GM23338 (cell line): ENCODE data around the gene CNTNAP2. TPM values are rescaled to one million over a fixed set of nuclear protein-coding genes. Genes with fewer than 3 reads are reported as not detected.
A peak's percentile ranks its signal among the peaks of the same experiment; 100 is the strongest.

Experiments
- ATAC-seq: fragments of 200-7000 bp; cut with Tn5 transposase; 3 replicates; pipeline ENCODE4 v1.9.1; 2020
- DNase-seq: peaks from one replicate; pipeline ENCODE4 v3.0.0-alpha.2; 2015; ENCODE audit warnings: low spot score
- H2AFZ ChIP-seq: fragments of 200-600 bp; sonication (generic); 2 replicates; pipeline ENCODE4 v1.8.0; 2016; ENCODE audit warnings: antibody characterized with exemption, mild to moderate bottlenecking, moderate library complexity
- H3F3A ChIP-seq: fragments of 200-600 bp; sonication (generic); replicated peaks from 2 replicates; pipeline ENCODE4 v1.8.0; 2017; ENCODE audit warnings: antibody characterized with exemption, mixed run types, low read depth
- H3K27ac ChIP-seq: fragments of 200-600 bp; sonication (generic); 2 replicates; pipeline ENCODE4 v1.6.1; 2016; ENCODE audit warnings: low read depth
- H3K27me3 ChIP-seq: fragments of 200-600 bp; sonication (generic); 2 replicates; pipeline ENCODE4 v1.8.0; 2016; ENCODE audit warnings: mild to moderate bottlenecking, mixed run types, moderate library complexity; ENCODE audit not compliant: insufficient read depth
- H3K36me3 ChIP-seq: fragments of 200-600 bp; sonication (generic); 2 replicates; pipeline ENCODE4 v1.8.0; 2016; ENCODE audit warnings: mild to moderate bottlenecking; ENCODE audit not compliant: insufficient read depth
- H3K4me1 ChIP-seq: fragments of 200-600 bp; sonication (generic); 2 replicates; pipeline ENCODE4 v1.8.0; 2016; ENCODE audit warnings: mild to moderate bottlenecking, moderate library complexity; ENCODE audit not compliant: insufficient read depth
- H3K4me2 ChIP-seq: fragments of 200-600 bp; sonication (generic); 2 replicates; pipeline ENCODE4 v1.7.1; 2017; ENCODE audit warnings: mixed run types
- H3K4me3 ChIP-seq: fragments of 200-600 bp; sonication (generic); 2 replicates; pipeline ENCODE4 v1.6.1; 2016; ENCODE audit warnings: mixed run types
- H3K79me2 ChIP-seq: fragments of 200-600 bp; sonication (generic); replicated peaks from 2 replicates; pipeline ENCODE4 v1.8.0; 2017; ENCODE audit warnings: mild to moderate bottlenecking; ENCODE audit not compliant: insufficient read depth
- H3K9me2 ChIP-seq: fragments of 200-600 bp; sonication (generic); 2 replicates; pipeline ENCODE4 v1.8.0; 2017; ENCODE audit not compliant: insufficient read depth
- H4K20me1 ChIP-seq: fragments of 200-600 bp; sonication (generic); replicated peaks from 2 replicates; pipeline ENCODE4 v1.8.0; 2017; ENCODE audit warnings: mild to moderate bottlenecking; ENCODE audit not compliant: insufficient read depth
- H3K27ac Mint-ChIP-seq: 2 replicates; pipeline ENCODE4 v1.8.0; 2020; ENCODE audit warnings: inconsistent platforms, mild to moderate bottlenecking, moderate library complexity, mixed read lengths
- H3K27me3 Mint-ChIP-seq: 3 replicates; pipeline ENCODE4 v1.8.0; 2022; ENCODE audit warnings: low read depth, mild to moderate bottlenecking, moderate library complexity, mixed read lengths, inconsistent platforms; ENCODE audit not compliant: insufficient read depth, poor library complexity
- H3K36me3 Mint-ChIP-seq: 3 replicates; pipeline ENCODE4 v1.8.0; 2021; ENCODE audit warnings: low read depth, mild to moderate bottlenecking, inconsistent platforms, moderate library complexity, mixed read lengths
- H3K4me1 Mint-ChIP-seq: 3 replicates; pipeline ENCODE4 v1.8.0; 2020; ENCODE audit warnings: mild to moderate bottlenecking, inconsistent platforms, mixed read lengths
- H3K4me3 Mint-ChIP-seq: 3 replicates; pipeline ENCODE4 v1.8.0; 2021; ENCODE audit warnings: moderate library complexity, mild to moderate bottlenecking, inconsistent platforms, mixed read lengths
- H3K9me3 Mint-ChIP-seq: 3 replicates; pipeline ENCODE4 v1.8.0; 2020; ENCODE audit warnings: moderate library complexity, mild to moderate bottlenecking, inconsistent platforms, mixed read lengths
- CREB1 ChIP-seq: fragments of 250-450 bp; sonication (Bioruptor Pico); IDR thresholded peaks from 2 replicates; pipeline ENCODE4 v1.5.0; 2020; ENCODE audit warnings: low read depth, mild to moderate bottlenecking, moderate library complexity
- NANOG ChIP-seq: IDR thresholded peaks from 2 replicates; pipeline ENCODE4 v1.6.1; 2016; ENCODE audit warnings: antibody characterized with exemption, borderline replicate concordance
- POLR2AphosphoS5 ChIP-seq: IDR thresholded peaks from 2 replicates; pipeline ENCODE4 v1.6.1; 2016; ENCODE audit warnings: antibody characterized with exemption, low read depth
- REST ChIP-seq: IDR thresholded peaks from one replicate; pipeline ENCODE4 v1.6.1; 2018; ENCODE audit warnings: antibody characterized with exemption; ENCODE audit not compliant: unreplicated experiment
- STAT1 ChIP-seq: IDR thresholded peaks from one replicate; pipeline ENCODE4 v1.6.1; 2016; ENCODE audit warnings: antibody characterized with exemption; ENCODE audit not compliant: unreplicated experiment
- ZNF462 ChIP-seq: fragments of 250-450 bp; sonication (Bioruptor Pico); IDR thresholded peaks from 2 replicates; pipeline ENCODE4 v1.5.0; 2020; ENCODE audit warnings: mild to moderate bottlenecking, moderate library complexity
- polyA plus RNA-seq: library from polyadenylated mRNA; unstranded; fragments of >200 nt; fragmentation: Nextera tagmentation; extraction: Ambion mirVana; gene quantifications from 2 replicates; pipeline ENCODE4 v1.2.1, GENCODE V29; 2016
- total RNA-seq: library from RNA; depleted of rRNA; stranded (reverse); fragments of >200 nt; shearing (Covaris generic); gene quantifications from 2 replicates; pipeline ENCODE4 v1.2.3, GENCODE V29; 2014
- TF ChIP-seq, protein P1 (sequence below), 2 experiments: fragments of 200-600 bp in 1 of 2; sonication (generic) in 1 of 2; conservative IDR thresholded peaks; 2 replicates each; pipeline versions ENCODE4 v1.5.1 to v1.6.1; 2016 to 2017; ENCODE audit warnings: antibody characterized with exemption in 2 of 2, low read depth in 2 of 2, mild to moderate bottlenecking in 2 of 2, moderate library complexity in 1 of 2

CNTNAP2 gene
- total and polyA plus RNA-seq, 2 experiments from 2014 or later, result 38.2 to 61.3 TPM

GRCh38 chr7:146094356-146094755, 22.2 kb upstream of the CNTNAP2 start (continued):
- TF ChIP-seq ZNF462 (CRISPR knock-in tag) (no peak), POLR2AphosphoS5 (no peak), CREB1 (CRISPR knock-in tag) (no peak), REST (no peak)

- Histone ChIP-seq H3K36me3 (no peaks in the 10 kb centered on the region), H3K4me2 (no peak overlapping the region), H3F3A (no peaks in the 10 kb centered on the region), H3K79me2 (no peaks in the 10 kb centered on the region), H3K4me1 (no peaks in the 10 kb centered on the region), H3K9me2 (no peaks in the 10 kb centered on the region), H2AFZ (no peak overlapping the region), H3K4me3 (no peak overlapping the region), H3K27me3 (no peaks in the 10 kb centered on the region), H4K20me1 (no peaks in the 10 kb centered on the region), H3K27ac (no peak overlapping the region)
- DNase-seq (peak; percentile 64), ATAC-seq (peak; percentile 93)
- no peaks in the 10 kb centered on the region for H3K36me3 Mint-ChIP-seq
- H3K27ac Mint-ChIP-seq, result no peak overlapping the region; the same call in 1 of the 2 replicates
- H3K4me1 Mint-ChIP-seq, result peaks cover 5% of the 10 kb centered on the region; the same call in 2 of the 3 replicates
- no peak overlapping the region for H3K4me3 Mint-ChIP-seq
- H3K9me3 Mint-ChIP-seq, result peaks cover 7% of the 10 kb centered on the region; the same call in 2 of the 3 replicates
- H3K27me3 Mint-ChIP-seq, result peaks cover 1% of the 10 kb centered on the region
- TF ChIP-seq STAT1 (no peak), NANOG (no peak)
- TF ChIP-seq, protein P1, sequence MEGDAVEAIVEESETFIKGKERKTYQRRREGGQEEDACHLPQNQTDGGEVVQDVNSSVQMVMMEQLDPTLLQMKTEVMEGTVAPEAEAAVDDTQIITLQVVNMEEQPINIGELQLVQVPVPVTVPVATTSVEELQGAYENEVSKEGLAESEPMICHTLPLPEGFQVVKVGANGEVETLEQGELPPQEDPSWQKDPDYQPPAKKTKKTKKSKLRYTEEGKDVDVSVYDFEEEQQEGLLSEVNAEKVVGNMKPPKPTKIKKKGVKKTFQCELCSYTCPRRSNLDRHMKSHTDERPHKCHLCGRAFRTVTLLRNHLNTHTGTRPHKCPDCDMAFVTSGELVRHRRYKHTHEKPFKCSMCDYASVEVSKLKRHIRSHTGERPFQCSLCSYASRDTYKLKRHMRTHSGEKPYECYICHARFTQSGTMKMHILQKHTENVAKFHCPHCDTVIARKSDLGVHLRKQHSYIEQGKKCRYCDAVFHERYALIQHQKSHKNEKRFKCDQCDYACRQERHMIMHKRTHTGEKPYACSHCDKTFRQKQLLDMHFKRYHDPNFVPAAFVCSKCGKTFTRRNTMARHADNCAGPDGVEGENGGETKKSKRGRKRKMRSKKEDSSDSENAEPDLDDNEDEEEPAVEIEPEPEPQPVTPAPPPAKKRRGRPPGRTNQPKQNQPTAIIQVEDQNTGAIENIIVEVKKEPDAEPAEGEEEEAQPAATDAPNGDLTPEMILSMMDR (conservative IDR thresholded peaks at IDR 0.05; ENCODE audit: low read depth in 2 of 2), result peak; percentile 46 to 64
These were observed 19.6 kb upstream of the CNTNAP2 start for GRCh38 chr7:146096994-146097393.
